Measurements from ENCODE around the gene LPCAT4.
A peak's percentile ranks its signal among the peaks of the same experiment; 100 is the strongest.
"Not testable (repeated sequence)": the region's sequence is repeated elsewhere in the genome, so short reads cannot be mapped to it uniquely, and the experiment has no call there.

Gene LPCAT4

GRCh38 chr15:34367101-34368081 is at the start of gene LPCAT4:
Gene LPCAT4, minus strand, starts transcription at chr15:34367196. Its CDS starts 96 bp downstream, at chr15:34367100.
- peak; percentile 42 to 95 (median 78) for DNase-seq

GRCh38 chr15:34409511-34409910 is 42.5 kb upstream of the LPCAT4 start:
- DNase-seq, result not testable (repeated sequence)

DNA sequence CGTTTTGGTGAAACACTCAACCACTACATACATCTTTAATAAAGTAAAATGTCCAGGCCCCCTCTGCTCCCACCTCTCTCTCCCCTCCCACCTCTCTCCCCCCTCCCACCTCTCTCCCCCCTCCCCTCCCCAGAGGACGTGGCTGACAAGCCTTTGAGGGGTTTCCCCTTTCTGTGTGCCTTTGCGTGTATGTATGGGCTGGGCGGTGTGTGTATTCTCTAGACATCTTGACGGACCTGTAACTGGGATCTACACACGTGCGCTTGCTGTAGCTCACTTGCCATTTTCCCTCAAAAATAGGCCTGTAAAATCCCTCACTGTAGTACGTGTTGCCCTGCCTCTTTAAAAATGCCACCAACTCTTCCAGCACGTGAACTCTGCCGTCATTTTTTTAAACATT is 42.0 kb upstream of the LPCAT4 start:
- DNase-seq, result not testable (repeated sequence)

DNA sequence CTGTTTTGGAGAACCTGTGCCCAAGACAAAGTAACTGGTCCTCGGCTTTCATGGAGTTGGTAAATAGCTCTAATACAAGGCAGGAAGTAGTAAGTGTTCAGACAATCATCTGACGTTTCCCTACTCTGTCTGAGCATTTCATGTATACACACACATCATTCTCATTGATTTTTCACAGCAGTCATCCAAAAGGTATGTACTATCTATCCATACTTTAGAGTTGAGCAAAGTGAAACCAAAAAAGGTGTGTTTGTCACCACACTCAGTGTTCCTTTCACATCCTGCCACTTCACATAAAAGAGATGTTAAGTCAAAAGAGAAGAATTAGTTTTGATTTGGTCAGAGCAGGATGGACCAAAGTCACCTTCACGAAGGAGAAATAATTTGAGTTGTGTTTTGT is 36.9 kb upstream of the LPCAT4 start:
- DNase-seq, result not testable (repeated sequence)

DNA sequence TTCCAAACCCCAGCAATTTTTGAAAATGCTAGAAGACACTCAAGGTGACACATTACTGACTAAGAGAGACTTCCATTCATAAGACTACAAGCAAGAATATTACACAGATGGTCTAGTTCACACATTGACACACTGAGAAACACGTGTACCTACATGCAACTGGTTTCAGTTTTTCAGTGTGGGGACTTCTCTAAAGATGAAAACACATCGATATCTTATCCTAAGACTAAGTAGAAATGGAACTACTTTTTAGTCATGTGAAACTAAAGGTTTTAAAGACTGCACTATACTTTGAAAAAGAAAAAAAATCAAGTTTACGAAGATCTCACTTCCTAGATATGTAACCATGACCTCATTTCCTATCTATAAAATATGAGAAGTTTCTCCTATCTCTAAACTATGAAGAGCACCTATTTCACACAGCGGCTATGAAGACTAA is 36.2 kb upstream of the LPCAT4 start:
- not testable (repeated sequence) for DNase-seq

DNA sequence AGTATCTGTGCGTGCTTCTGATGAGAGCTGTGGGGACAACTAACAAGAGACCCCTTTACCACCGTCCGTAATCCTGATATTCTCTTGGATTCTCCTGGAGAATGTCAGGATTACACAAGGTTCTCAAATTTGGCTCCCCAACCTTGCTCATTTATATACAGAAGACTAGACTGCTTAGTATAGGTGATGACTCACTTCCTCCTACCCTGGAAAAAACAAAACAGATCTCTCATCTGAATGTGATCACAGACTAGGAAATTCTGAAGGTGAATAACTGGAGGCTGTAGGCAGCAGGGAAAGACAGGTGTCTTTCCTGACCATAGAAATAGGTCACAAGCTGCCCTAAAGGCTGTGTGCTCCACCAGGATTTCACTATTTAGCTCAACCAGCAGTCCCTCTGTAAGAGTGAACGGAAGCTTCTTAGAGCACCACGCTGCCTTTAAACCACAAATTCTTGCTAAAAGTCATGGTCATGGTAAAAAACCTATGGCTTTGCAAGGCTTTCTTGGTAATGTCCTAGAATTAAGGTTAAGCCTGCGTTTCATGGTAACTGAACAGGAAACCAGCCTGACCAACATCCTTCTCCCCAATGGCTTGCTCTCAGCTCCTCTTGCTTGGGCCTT is 30.8 kb upstream of the LPCAT4 start:
- not testable (repeated sequence) for DNase-seq

DNA sequence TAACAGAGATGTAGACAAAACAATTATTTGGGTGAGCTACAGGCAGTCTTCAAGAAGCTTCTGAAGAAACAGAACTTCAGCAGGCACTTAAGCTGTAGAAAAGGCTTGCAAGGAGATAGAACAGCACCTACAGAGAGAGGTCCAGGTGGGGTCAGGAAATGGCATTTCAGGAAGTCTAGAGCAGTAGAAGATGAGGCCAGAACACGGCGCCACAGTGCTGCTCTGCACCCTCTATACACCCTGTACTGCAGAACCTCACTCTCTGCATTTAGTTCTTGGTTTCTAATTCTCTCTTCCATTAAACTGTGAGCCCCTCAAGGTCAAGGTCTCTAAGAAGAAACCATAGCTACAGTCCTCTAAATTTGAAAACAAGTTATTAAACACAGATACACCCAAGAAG is 26.0 kb upstream of the LPCAT4 start:
- DNase-seq, result not testable (repeated sequence)

- DNase-seq, result not testable (repeated sequence)
Measured at GRCh38 chr15:34389594-34390086, 22.6 kb upstream of the LPCAT4 start.

DNA sequence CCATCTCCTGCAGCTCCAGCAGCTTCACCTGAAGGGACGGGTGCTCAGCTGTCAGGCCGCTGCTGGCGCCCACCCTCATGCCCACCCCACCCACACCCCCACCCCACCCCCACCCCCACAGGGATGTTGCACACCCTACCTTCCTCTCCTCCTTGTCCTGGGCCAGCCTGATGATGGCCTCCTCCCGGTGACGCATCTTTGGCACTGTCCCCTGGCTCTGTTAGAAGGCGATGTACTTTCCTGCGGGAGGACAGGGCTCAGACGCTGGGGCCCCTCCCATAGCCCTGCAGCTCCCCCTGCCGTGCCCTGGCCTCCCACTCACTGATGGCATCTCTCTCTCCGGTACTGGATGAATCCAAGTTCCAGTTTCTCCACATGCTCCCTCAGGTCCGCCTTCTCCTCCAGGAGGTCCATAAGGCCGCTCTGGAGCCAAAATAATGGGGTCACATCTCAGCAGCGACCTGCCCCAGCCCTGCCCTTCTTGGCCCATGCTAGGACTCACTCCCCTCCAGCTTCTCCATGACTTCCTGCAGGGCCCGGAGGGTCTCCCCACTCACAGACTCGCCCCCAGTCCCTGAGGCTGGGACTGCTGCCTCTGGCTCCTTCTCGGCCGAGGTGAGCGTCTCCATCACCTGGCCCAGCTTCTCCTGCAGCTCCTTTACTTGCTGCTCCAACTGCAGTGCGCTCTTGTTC is 15.0 kb upstream of the LPCAT4 start:
- not testable (repeated sequence) for DNase-seq

- DNase-seq, result not testable (repeated sequence)
Measured at GRCh38 chr15:34380491-34380890, 13.5 kb upstream of the LPCAT4 start.

GRCh38 chr15:34376856-34377255 is 9.9 kb upstream of the LPCAT4 start:
- DNase-seq, result no peak

- DNase-seq, result not testable (repeated sequence)
Measured at GRCh38 chr15:34375541-34375940, 8.5 kb upstream of the LPCAT4 start.

DNA sequence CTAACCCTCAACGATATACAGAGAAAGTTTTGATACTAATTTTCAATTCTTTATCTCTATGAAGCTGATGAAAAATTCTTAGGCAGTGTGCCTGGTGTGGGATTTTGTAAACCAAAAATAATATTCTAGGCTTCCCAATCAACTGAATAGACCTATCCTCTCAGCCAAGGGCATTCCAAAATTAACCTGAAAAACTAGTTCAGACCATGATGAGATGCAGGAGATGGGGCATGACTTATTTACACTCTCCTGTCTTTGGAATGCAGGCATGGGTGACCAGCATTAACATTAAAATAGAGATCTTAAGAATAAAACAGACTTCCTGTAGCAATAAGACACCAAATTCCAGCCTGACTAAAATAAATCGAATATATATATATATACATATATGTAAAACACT is 7.8 kb upstream of the LPCAT4 start:
- DNase-seq, result no peak

DNA sequence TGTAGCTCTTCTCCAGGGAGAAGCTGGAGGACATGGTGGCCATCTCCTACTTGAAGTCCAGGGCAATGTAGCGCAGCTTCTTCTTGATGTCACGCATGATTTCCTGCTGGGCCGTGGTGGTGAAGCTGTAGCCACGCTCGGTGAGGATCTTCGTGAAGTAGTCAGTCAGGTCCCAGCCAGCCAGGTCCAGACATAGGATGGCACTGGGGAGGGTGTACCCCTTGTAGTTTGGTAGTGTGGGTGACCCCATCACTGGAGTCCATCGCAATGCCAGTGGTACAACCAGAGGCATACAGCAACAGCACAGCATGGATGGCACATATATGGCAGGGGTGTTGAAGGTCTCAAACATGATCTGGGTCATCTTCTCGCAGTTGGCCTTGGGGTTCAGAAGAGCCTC is 7.0 kb upstream of the LPCAT4 start:
- DNase-seq, result no peak

DNA sequence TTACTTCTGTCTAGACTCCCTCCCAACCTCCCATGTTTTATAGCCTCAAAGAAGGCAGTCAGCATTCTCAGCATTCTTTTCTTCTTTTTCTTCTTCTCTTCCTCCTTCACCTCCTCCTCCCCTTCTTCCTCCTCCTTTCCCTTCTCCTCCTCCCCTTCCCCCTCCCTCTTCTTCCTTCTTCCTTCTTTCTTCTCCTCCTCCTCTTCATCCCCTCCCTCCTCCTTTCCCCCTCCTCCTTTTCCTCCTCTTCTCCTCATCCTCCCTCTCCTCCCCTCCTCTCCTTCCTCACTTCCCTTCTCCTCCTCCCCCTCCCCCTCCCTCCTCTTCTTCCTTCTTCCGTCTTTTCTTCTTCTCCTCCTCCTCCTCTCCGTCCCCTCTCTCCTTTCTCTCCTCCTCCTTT is 3.6 kb upstream of the LPCAT4 start:
- no peak for DNase-seq

- no peak for DNase-seq
Measured at GRCh38 chr15:34370129-34370528, 3.1 kb upstream of the LPCAT4 start.

GRCh38 chr15:34366271-34367065 is 528 bp downstream of the LPCAT4 start:
- DNase-seq, result peak in 38 of 51 donors; percentile 6 to 81 (median 31)

GRCh38 chr15:34365836-34366235 is 1.2 kb downstream of the LPCAT4 start:
- DNase-seq, result peak in 2 of 51 donors; percentile 41 to 60

DNA sequence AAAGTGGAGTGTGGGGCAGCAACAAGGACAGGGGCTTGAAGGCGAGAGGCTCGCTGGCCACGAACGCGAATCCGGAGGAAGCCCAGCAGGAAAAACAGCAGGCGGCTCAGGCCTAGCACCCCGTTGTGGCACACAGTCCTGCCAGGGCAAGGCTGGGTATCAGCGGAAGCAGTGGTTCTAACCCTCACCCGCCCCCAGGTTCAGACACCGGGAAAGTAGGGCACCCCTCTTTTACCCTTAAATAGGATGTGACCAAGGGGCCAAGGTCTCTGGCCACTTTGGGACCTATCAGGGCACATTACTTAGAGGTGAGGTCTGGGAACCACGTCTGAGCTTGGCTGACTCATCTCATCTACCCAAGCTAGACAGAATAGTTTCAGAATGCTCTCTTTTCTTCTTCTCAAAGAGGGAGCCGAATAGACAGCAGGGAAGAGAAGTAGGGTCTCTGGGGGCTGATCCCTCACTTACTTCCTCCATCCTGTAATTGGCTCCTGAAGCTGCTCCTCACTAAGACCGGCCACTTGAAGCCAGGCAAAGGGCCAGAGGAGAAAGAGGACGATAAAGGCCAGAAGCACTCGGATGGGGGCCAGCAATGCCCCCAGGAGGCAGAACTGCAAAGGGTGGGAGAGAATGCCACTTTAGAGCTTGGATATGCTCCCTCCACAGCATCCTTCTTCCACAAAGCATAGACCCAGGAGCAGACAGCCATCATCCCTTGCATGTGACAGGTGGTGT is 1.7 kb downstream of the LPCAT4 start:
- DNase-seq, result peak in 1 of 51 donors; percentile 6

GRCh38 chr15:34364041-34364440 is 3.0 kb downstream of the LPCAT4 start:
- DNase-seq, result no peak
